A204.1 (cell line): ENCODE measurements around the gene RANGRF.
"Not testable (repeated sequence)": the region's sequence is repeated elsewhere in the genome, so short reads cannot be mapped to it uniquely, and the experiment has no call there.

Experiments used
- FAIRE-seq: peaks from 2 replicates; lab custom pipeline; 2012; peaks lifted over from hg19 to GRCh38; lab: Jason Lieb, UNC

The RANGRF gene

GRCh38 chr17:8288336-8289102 lies at the start of gene RANGRF:
Gene RANGRF, plus strand, starts transcription at chr17:8288670. Its CDS starts 119 bp downstream, at chr17:8288789.
- FAIRE-seq = peak; percentile 57

- no peak for FAIRE-seq
Measured at GRCh38 chr17:8243827-8244226, 44.6 kb upstream of the RANGRF start.

GRCh38 chr17:8244768-8245167 lies 43.7 kb upstream of the RANGRF start:
- no peak for FAIRE-seq

- FAIRE-seq = no peak
Measured at GRCh38 chr17:8248751-8249607, 39.5 kb upstream of the RANGRF start, which contains the start of gene PFAS. Gene PFAS, plus strand, starts transcription at chr17:8249289. Its CDS starts 4,649 bp downstream, at chr17:8253938.

GRCh38 chr17:8249621-8250500 lies 38.6 kb upstream of the RANGRF start:
- FAIRE-seq = no peak

GRCh38 chr17:8251411-8251810 lies 37.1 kb upstream of the RANGRF start:
- not testable (repeated sequence) for FAIRE-seq

GRCh38 chr17:8253801-8254200 lies 34.7 kb upstream of the RANGRF start:
- no peak for FAIRE-seq

GRCh38 chr17:8254881-8255280 lies 33.6 kb upstream of the RANGRF start:
- FAIRE-seq = no peak

- FAIRE-seq = no peak
Measured at GRCh38 chr17:8255499-8255898, 33.0 kb upstream of the RANGRF start.

GRCh38 chr17:8256291-8256690 lies 32.2 kb upstream of the RANGRF start:
- no peak for FAIRE-seq

GRCh38 chr17:8256691-8257090 lies 31.8 kb upstream of the RANGRF start:
- no peak for FAIRE-seq

GRCh38 chr17:8257801-8258200 lies 30.7 kb upstream of the RANGRF start:
- no peak for FAIRE-seq

GRCh38 chr17:8264320-8264719 lies 24.1 kb upstream of the RANGRF start:
- no peak for FAIRE-seq

GRCh38 chr17:8264836-8265542 lies 23.5 kb upstream of the RANGRF start:
- FAIRE-seq = no peak

- FAIRE-seq = no peak
Measured at GRCh38 chr17:8266648-8267479, 21.6 kb upstream of the RANGRF start.

- peak; percentile 98 for FAIRE-seq
Measured at GRCh38 chr17:8267480-8268147, 20.9 kb upstream of the RANGRF start.

GRCh38 chr17:8268550-8269298 lies 19.7 kb upstream of the RANGRF start:
- no peak for FAIRE-seq

- FAIRE-seq = no peak
Measured at GRCh38 chr17:8272421-8272820, 16.0 kb upstream of the RANGRF start.

- FAIRE-seq = no peak
Measured at GRCh38 chr17:8273884-8274444, 14.5 kb upstream of the RANGRF start.
